ENCODE results near the gene SIDT2.

DNA sequence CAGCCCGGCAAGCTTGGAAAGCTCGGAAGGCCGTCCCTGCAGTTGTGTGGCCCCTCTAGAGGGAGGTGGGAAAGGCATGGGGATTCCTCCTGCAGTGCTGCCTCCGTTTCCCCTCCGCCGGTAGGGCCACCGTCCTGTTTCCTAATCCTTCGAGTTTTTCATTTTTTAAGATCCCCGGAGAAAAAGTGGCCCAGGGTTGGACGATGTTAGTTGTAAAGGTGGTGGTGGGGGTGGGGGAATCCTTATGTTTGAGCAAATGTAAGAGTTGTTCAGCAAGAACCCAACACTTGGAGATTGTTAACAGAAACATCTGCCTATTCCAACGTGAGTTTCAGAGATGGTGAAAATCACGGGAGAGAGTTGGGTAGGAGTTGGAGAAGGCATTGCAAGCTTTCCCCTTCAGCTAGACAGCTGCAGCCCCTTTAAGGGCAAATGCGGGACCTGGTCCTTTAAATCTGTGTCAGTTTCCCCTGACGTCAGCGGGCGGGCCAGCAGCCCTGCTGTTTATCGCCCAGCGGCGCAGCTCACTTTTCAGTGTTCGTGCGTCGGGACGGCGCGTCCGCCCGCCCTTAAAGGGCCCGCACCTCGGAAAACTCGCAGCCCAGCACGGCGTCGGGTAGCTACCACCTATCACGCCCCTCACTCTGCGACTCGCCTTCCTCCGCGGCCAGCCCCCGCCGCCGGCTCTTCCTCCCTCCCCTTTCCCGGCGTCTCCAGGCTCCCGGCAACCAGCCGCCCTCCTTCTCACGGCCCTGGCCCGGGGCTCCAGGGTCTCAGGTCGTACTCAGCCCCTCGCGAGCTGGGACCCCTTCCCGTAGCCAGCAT is at the start of gene SIDT2:
- TF ChIP-seq, protein P1, sequence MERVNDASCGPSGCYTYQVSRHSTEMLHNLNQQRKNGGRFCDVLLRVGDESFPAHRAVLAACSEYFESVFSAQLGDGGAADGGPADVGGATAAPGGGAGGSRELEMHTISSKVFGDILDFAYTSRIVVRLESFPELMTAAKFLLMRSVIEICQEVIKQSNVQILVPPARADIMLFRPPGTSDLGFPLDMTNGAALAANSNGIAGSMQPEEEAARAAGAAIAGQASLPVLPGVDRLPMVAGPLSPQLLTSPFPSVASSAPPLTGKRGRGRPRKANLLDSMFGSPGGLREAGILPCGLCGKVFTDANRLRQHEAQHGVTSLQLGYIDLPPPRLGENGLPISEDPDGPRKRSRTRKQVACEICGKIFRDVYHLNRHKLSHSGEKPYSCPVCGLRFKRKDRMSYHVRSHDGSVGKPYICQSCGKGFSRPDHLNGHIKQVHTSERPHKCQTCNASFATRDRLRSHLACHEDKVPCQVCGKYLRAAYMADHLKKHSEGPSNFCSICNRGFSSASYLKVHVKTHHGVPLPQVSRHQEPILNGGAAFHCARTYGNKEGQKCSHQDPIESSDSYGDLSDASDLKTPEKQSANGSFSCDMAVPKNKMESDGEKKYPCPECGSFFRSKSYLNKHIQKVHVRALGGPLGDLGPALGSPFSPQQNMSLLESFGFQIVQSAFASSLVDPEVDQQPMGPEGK (CRISPR knock-in tag; IDR thresholded peaks at IDR 0.05; ENCODE audit: borderline replicate concordance): no peak
- TF ChIP-seq, protein P2, sequence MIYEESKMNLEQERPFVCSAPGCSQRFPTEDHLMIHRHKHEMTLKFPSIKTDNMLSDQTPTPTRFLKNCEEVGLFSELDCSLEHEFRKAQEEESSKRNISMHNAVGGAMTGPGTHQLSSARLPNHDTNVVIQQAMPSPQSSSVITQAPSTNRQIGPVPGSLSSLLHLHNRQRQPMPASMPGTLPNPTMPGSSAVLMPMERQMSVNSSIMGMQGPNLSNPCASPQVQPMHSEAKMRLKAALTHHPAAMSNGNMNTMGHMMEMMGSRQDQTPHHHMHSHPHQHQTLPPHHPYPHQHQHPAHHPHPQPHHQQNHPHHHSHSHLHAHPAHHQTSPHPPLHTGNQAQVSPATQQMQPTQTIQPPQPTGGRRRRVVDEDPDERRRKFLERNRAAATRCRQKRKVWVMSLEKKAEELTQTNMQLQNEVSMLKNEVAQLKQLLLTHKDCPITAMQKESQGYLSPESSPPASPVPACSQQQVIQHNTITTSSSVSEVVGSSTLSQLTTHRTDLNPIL (CRISPR knock-in tag; IDR thresholded peaks at IDR 0.05; ENCODE audit: low read depth): no peak
- TF ChIP-seq ARNTL (CRISPR knock-in tag; IDR thresholded peaks at IDR 0.05; ENCODE audit: borderline replicate concordance, low read depth) (no peak), TCF4 (CRISPR knock-in tag; IDR thresholded peaks at IDR 0.05; ENCODE audit: borderline replicate concordance) (no peak), SNAI2 (CRISPR knock-in tag; IDR thresholded peaks at IDR 0.05) (no peak), CSDC2 (CRISPR knock-in tag; IDR thresholded peaks at IDR 0.05) (no peak), ZFP3 (CRISPR knock-in tag; IDR thresholded peaks at IDR 0.05) (no peak), ZC3H10 (CRISPR knock-in tag; IDR thresholded peaks at IDR 0.05) (no peak), ESRRG (CRISPR knock-in tag; IDR thresholded peaks at IDR 0.05) (no peak)
- TF ChIP-seq, protein P3, sequence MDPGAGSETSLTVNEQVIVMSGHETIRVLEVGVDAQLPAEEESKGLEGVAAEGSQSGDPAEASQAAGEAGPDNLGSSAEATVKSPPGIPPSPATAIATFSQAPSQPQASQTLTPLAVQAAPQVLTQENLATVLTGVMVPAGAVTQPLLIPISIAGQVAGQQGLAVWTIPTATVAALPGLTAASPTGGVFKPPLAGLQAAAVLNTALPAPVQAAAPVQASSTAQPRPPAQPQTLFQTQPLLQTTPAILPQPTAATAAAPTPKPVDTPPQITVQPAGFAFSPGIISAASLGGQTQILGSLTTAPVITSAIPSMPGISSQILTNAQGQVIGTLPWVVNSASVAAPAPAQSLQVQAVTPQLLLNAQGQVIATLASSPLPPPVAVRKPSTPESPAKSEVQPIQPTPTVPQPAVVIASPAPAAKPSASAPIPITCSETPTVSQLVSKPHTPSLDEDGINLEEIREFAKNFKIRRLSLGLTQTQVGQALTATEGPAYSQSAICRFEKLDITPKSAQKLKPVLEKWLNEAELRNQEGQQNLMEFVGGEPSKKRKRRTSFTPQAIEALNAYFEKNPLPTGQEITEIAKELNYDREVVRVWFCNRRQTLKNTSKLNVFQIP (CRISPR knock-in tag; IDR thresholded peaks at IDR 0.05; ENCODE audit: borderline replicate concordance, low read depth): no peak

Measured in SK-N-SH treated with all-trans-retinoic acid at 6 μM for 48 hours (cell line).